ENCODE measurements around the gene TMC7.

Gene TMC7

GRCh38 chr16:18966791-18967190 lies 16.9 kb upstream of the TMC7 start:
- H3K4me1 ChIP-seq (ENCODE audit: control insufficient read depth, insufficient read depth, low read length): no peaks in the 10 kb centered on the region
- H3K36me3 ChIP-seq (ENCODE audit: control insufficient read depth in 2 of 2, insufficient read depth in 1 of 2, low read length in 2 of 2): no peaks in the 10 kb centered on the region
- POLR2A ChIA-PET: no interaction called here
- no peak overlapping the region for H3K27ac ChIP-seq (ENCODE audit: extremely low read depth, low read depth, low read length)
- CTCF ChIA-PET: interaction anchor here (0.5 to 1.4 kb wide), 4 partner anchors 17 to 160 kb away, joined by 3 read pairs; partner anchors contain the start of gene TMC7
- no peak for TF ChIP-seq ZNF596 (tag by site-specific recombination; IDR thresholded peaks at IDR 0.05)
- no peak for TF ChIP-seq ZNF133 (tag by site-specific recombination; IDR thresholded peaks at IDR 0.05)
- TF ChIP-seq BCL11B (tag by site-specific recombination; IDR thresholded peaks at IDR 0.05; ENCODE audit: low read depth): no peak
- TF ChIP-seq, protein P1, sequence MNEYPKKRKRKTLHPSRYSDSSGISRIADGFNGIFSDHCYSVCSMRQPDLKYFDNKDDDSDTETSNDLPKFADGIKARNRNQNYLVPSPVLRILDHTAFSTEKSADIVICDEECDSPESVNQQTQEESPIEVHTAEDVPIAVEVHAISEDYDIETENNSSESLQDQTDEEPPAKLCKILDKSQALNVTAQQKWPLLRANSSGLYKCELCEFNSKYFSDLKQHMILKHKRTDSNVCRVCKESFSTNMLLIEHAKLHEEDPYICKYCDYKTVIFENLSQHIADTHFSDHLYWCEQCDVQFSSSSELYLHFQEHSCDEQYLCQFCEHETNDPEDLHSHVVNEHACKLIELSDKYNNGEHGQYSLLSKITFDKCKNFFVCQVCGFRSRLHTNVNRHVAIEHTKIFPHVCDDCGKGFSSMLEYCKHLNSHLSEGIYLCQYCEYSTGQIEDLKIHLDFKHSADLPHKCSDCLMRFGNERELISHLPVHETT (tag by site-specific recombination; IDR thresholded peaks at IDR 0.05): no peak
- no peak for TF ChIP-seq ZNF555 (tag by site-specific recombination; conservative IDR thresholded peaks at IDR 0.05)
- TF ChIP-seq KLF7 (tag by site-specific recombination; IDR thresholded peaks at IDR 0.05; ENCODE audit: borderline replicate concordance): no peak
- no peak for TF ChIP-seq ZNF837 (tag by site-specific recombination; IDR thresholded peaks at IDR 0.05)
- no peak for TF ChIP-seq KLF17 (tag by site-specific recombination; IDR thresholded peaks at IDR 0.05)
- TF ChIP-seq ZEB2 (tag by site-specific recombination; IDR thresholded peaks at IDR 0.05): no peak
- TF ChIP-seq ZBTB48 (tag by site-specific recombination; IDR thresholded peaks at IDR 0.05): no peak
- H3K4me3 ChIP-seq (ENCODE audit: low read depth, low read length): no peak overlapping the region
- no peaks in the 10 kb centered on the region for H3K9me3 ChIP-seq (ENCODE audit: control insufficient read depth, insufficient read depth, low read depth, low read length)

DNA sequence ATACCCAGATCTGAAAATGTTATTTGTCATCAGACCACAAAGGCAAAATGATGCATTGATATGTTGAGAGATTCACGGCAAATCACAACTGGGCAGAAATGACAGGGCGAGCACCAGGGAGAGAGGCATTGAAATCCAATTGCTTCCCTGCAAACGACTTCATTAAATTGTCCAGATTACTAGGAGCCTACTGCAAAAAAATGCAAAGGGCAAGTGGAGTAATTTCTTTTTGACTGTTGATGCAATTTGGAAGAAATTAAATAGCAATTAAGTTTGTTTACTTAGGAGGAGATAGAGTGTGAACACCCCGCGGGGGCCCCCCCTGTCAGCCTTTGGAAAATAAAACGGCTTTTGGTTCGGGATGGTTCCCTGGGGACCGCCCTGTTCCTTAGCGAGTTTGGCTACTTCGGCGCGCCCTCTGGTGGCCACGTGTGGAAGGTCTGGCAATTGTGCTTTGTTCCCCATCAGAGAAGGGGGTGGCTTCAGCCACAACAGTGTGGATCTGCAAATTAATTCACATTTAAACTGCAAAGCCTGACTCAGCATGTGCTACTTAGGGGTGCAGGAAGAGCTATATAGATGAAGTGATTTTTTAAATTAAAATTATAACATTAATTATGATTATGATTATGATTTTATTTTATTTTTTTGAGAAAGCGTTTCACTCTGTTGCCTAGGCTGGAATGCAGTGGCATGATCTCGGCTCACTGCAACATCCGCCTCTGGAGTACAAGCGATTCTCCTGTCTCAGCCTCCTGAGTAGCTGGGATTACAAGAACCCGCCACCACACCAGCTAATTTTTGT lies 14.5 kb upstream of the TMC7 start:
- H3K9me3 ChIP-seq (ENCODE audit: control insufficient read depth, insufficient read depth, low read depth, low read length): no peaks in the 10 kb centered on the region
- ChIA-PET POLR2A (interaction anchor here (1.3 kb wide), 1 partner anchor 168 kb away, joined by 6 read pairs; the partner anchor contains the start of gene ARL6IP1), CTCF (interaction anchor here (0.5 to 2.8 kb wide), 27 partner anchors 10 to 412 kb away, joined by 3 to 14 read pairs (median 3); no protein-coding TSS in a partner anchor)
- no peaks in the 10 kb centered on the region for H3K4me1 ChIP-seq (ENCODE audit: control insufficient read depth, insufficient read depth, low read length)
- H3K27ac ChIP-seq (ENCODE audit: extremely low read depth, low read depth, low read length): no peak overlapping the region
- H3K36me3 ChIP-seq (ENCODE audit: control insufficient read depth in 2 of 2, insufficient read depth in 1 of 2, low read length in 2 of 2): no peaks in the 10 kb centered on the region
- peak overlapping the region; percentile 9; the same call in 1 of the 2 replicates for H3K4me3 ChIP-seq (ENCODE audit: low read depth, low read length)
- TF ChIP-seq KLF7 (tag by site-specific recombination; IDR thresholded peaks at IDR 0.05; ENCODE audit: borderline replicate concordance) (no peak), ZNF544 (tag by site-specific recombination; IDR thresholded peaks at IDR 0.05) (no peak), ZNF174 (tag by site-specific recombination; IDR thresholded peaks at IDR 0.05) (no peak), SP3 (tag by site-specific recombination; IDR thresholded peaks at IDR 0.05) (no peak), ZNF785 (tag by site-specific recombination; IDR thresholded peaks at IDR 0.05) (no peak), ZSCAN23 (tag by site-specific recombination; IDR thresholded peaks at IDR 0.05) (no peak), ZNF449 (tag by site-specific recombination; IDR thresholded peaks at IDR 0.05) (no peak), ZNF555 (tag by site-specific recombination; conservative IDR thresholded peaks at IDR 0.05) (no peak), ZNF830 (tag by site-specific recombination; IDR thresholded peaks at IDR 0.05; ENCODE audit: low read depth) (no peak), ZNF311 (tag by site-specific recombination; IDR thresholded peaks at IDR 0.05; ENCODE audit: borderline replicate concordance) (no peak), ZNF140 (tag by site-specific recombination; IDR thresholded peaks at IDR 0.05) (no peak), ZNF138 (tag by site-specific recombination; IDR thresholded peaks at IDR 0.05; ENCODE audit: borderline replicate concordance) (no peak), ZNF514 (tag by site-specific recombination; IDR thresholded peaks at IDR 0.05) (no peak), ZBTB48 (tag by site-specific recombination; IDR thresholded peaks at IDR 0.05) (no peak), ZNF350 (tag by site-specific recombination; IDR thresholded peaks at IDR 0.05) (no peak), SALL2 (tag by site-specific recombination; IDR thresholded peaks at IDR 0.05; ENCODE audit: borderline replicate concordance) (no peak), ZNF792 (tag by site-specific recombination; IDR thresholded peaks at IDR 0.05) (no peak), ZNF132 (tag by site-specific recombination; IDR thresholded peaks at IDR 0.05; ENCODE audit: borderline replicate concordance) (no peak), ZNF521 (tag by site-specific recombination; IDR thresholded peaks at IDR 0.05) (no peak), ZNF76 (tag by site-specific recombination; IDR thresholded peaks at IDR 0.05; ENCODE audit: borderline replicate concordance, low read depth) (no peak)

All from HEK293 (cell line).